H4 (cell line): Measurements from ENCODE around the gene DCAF11. TPM values are rescaled to one million over a fixed set of nuclear protein-coding genes. Genes with fewer than 3 reads are reported as not detected.

Source experiments
- DNase-seq: peaks from one replicate; pipeline ENCODE4 v3.0.0-alpha.2; 2015; ENCODE audit warnings: low spot score
- total RNA-seq: library from RNA; depleted of rRNA; stranded (reverse); fragments of >200 nt; shearing (Covaris generic); gene quantifications from 2 replicates; pipeline ENCODE4 v1.2.3, GENCODE V29; 2014

DCAF11 gene
- total RNA-seq, 1 experiment from 2014 or later, result 53.4 TPM

GRCh38 chr14:24139272-24139934 is 24.8 kb downstream of the DCAF11 start:
- no peak for DNase-seq

DNA sequence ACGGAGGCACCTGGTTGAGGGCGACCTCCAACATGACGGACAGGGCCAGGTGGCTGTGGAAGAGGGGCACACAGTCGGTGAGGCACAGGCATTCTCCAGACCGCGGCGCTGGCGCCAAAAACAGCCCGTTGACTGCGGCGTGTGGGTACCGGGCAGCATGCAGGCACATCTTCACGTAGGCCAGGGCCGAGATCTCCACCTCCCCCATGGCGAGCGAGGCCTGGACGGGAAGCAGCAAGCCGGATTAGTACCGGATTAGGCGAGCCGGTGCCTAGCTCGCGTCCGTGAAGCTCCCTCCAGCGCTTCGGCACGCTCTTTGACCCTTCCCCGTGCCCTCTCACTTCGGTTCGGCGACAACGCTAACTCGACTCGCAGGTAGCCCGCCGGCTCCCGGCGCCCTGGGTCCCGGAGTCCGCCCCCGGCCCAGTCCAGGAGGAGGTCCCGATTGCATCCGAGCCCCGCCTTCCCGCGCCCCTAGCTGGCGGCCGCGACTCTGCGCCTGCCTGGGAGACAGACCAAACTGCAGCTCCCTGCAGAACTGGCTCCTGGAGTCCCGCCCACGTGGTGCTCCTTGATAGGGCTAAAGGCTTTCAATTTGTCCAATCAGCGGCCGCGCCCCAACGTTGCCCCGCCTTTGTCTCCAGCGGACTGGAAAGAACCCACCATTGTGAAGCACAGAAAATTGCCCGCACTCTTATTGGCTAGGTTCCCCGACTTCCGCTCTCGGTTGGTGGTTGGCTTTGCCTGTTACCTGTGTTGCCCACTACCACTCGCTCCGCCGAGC is 26.7 kb downstream of the DCAF11 start, which contains the start of gene EMC9:
EMC9 (minus strand) TSS at position 495 of the 784 bp plus-strand sequence; CDS start at position 208, 287 bp downstream.
- peak; percentile 99 for DNase-seq

- no peak for DNase-seq
These were observed 28.9 kb downstream of the DCAF11 start for GRCh38 chr14:24143511-24143910.

DNA sequence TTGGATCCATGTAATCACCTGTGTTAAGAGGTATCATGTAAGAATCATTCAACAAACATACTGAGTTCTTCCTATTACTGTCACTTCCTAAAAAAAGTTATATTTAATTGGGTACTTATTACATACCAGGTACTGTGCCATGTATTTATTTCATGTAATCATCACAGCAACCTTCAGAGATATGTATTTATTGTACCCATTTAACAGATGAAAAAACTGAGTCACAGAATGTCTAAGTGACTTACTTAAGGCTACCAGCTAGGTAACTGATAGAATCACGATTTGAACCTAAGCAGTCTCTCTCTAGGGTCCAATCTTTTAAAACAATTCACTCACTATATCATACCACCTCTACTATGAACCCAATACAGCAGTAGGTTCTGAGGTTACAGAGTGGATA is 29.9 kb downstream of the DCAF11 start:
- DNase-seq, result no peak

- DNase-seq, result no peak
These were observed 30.6 kb downstream of the DCAF11 start for GRCh38 chr14:24145219-24145618.

- DNase-seq, result no peak
These were observed 31.3 kb downstream of the DCAF11 start for GRCh38 chr14:24145690-24146452.

DNA sequence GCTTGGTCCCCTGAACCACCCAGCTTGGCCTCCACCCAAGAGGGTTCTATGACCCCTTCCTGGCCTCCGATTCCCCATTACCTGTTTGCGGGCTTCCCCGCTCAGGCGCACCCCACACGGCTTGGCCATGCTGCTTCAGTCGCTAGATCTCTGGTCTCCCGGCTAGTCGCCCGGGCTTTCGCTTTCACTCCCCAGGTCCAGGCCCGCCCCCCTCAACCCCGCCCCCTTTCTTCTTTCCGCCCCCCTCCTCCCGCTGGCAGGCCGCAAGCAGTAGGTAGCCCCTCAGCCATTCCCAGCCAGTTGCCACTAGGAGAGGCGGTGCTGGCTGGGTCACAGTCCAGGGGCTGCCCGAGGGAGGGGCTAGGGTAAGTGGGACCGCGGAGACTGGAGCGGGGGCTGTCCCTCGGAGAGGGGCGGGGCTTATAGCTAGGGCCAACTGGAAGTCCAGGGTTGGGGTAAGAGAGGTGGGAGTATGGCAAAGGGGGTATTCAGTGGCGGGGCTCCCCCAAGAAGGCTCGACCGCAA is 31.9 kb downstream of the DCAF11 start, which contains the start of gene PSME2:
PSME2 (minus strand) TSS at position 158 of the 525 bp plus-strand sequence; CDS start at position 129, 29 bp downstream.
- peak; percentile 98 for DNase-seq

GRCh38 chr14:24146978-24147760 is 32.6 kb downstream of the DCAF11 start, which contains the start of gene RNF31:
Gene RNF31, plus strand, starts transcription at chr14:24147498. Its CDS starts 201 bp downstream, at chr14:24147699.
- DNase-seq, result peak; percentile 98

- DNase-seq, result no peak
These were observed 33.3 kb downstream of the DCAF11 start for GRCh38 chr14:24147761-24148428.

DNA sequence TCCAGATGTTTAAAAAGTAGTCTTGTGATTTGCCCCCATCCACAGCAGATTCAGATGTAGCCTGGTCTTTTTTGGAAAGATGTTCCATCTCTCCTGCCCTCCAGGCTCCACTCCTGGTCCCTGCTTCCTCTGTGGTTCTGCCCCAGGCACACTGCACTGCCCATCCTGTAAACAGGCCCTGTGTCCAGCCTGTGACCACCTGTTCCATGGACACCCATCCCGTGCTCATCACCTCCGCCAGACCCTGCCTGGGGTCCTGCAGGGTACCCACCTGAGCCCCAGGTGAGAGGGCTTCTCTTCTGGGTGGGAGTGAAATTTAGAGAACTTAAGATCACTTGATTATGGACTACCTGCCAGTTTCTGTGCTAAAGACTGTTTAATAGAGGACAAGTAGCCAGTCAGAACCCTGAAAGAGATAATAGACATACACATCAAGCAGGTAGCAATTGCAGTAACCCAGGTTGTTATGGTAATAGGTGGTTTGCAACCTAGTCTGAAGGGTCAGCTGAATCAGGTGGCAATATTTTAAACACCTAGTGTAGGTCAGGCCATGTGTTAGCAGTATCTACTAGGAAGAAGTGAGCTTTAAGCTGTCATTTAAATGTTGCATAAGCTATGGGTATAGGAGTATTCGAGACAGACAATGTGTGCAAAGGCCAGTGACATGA is 34.9 kb downstream of the DCAF11 start:
- no peak for DNase-seq

DNA sequence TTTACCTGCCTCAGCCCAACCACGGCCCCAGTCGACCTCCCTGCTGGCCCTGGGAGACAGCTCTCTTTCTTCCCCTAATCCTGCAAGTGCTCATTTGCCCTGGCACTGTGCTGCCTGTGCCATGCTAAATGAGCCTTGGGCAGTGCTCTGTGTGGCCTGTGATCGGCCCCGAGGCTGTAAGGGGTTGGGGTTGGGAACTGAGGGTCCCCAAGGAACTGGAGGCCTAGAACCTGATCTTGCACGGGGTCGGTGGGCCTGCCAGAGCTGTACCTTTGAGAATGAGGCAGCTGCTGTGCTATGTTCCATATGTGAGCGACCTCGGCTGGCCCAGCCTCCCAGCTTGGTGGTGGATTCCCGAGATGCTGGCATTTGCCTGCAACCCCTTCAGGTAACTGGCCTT is 35.5 kb downstream of the DCAF11 start:
- no peak for DNase-seq

- DNase-seq, result no peak
These were observed 36.0 kb downstream of the DCAF11 start for GRCh38 chr14:24150567-24150966.

DNA sequence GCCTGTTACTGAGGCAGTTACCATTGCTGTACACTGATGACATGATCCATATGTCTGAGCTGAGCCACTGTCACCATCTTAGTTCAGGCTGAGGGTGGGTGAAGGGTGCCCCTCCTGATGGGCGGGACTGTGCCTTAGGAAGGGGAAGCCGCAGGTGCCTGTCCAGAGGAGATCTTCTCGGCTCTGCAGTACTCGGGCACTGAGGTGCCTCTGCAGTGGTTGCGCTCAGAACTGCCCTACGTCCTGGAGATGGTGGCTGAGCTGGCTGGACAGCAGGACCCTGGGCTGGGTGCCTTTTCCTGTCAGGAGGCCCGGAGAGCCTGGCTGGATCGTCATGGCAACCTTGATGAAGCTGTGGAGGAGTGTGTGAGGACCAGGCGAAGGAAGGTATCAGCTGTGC is 36.4 kb downstream of the DCAF11 start:
- DNase-seq, result no peak

DNA sequence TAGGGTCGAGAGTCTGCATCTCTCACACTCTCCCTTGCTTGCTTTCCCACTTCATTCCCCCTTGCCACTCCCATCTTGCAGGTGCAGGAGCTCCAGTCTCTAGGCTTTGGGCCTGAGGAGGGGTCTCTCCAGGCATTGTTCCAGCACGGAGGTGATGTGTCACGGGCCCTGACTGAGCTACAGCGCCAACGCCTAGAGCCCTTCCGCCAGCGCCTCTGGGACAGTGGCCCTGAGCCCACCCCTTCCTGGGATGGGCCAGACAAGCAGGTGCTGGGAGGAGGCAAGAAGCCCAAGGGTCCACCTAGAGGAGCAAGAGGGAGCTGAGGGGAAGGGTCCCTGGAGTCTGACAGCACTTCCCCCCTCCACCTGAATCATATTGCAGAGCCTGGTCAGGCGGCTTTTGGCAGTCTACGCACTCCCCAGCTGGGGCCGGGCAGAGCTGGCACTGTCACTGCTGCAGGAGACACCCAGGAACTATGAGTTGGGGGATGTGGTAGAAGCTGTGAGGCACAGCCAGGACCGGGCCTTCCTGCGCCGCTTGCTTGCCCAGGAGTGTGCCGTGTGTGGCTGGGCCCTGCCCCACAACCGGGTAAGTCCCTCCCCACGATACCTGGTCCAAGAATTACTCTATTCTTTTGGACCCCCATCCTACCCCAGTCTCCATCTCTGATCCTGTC is 37.0 kb downstream of the DCAF11 start:
- DNase-seq, result no peak

DNA sequence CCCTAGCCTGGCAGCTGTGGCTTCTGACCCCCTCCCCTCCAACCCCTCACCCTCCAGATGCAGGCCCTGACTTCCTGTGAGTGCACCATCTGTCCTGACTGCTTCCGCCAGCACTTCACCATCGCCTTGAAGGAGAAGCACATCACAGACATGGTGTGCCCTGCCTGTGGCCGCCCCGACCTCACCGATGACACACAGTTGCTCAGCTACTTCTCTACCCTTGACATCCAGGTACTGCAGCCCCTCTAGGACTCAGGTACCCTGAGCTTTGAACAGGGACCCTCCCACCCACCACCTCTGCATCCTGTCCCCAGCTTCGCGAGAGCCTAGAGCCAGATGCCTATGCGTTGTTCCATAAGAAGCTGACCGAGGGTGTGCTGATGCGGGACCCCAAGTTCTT is 40.5 kb downstream of the DCAF11 start:
- DNase-seq, result no peak

- DNase-seq, result no peak
These were observed 42.3 kb downstream of the DCAF11 start for GRCh38 chr14:24156840-24157239.

DNA sequence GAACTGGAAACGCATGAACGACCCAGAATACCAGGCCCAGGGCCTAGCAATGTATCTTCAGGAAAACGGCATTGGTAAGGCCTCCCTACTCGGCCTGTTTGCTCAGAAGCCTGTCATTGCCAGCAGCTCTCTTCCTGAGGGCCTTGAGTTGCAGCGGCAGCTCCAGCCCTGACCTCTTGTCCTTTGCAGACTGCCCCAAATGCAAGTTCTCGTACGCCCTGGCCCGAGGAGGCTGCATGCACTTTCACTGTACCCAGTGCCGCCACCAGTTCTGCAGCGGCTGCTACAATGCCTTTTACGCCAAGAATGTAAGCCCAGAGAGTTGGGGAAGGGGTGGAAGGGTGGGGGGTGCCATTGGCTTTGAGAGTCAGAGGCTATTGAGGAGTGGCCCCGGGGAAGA is 42.8 kb downstream of the DCAF11 start:
- DNase-seq, result no peak

DNA sequence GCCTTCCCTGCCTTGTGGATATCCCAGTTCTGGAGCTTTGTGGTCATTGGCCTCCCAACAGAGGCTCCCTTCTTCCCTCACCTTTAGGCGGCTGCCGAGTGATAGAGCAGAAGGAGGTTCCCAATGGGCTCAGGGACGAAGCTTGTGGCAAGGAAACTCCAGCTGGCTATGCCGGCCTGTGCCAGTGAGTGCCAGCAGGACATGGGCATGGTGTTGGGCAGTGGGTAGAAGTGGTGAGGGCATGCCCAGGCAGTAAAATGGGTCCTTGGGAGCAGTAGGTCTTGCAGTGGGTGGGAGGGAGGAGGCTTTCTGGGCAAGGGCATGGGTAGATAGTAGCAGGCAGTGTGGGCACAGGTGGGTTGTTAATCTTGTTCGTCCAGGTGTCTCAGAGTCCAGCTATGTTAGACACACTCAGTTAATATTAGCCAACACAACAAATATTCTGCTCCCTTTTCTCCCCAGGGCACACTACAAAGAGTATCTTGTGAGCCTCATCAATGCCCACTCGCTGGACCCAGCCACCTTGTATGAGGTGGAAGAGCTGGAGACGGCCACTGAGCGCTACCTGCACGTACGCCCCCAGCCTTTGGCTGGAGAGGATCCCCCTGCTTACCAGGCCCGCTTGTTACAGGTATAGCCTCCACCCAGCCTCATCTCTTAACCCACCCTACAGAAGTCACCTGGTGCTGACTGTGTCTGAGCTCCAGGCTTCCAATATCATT is 45.4 kb downstream of the DCAF11 start:
- no peak for DNase-seq

- DNase-seq, result no peak
These were observed 45.9 kb downstream of the DCAF11 start for GRCh38 chr14:24160499-24160849.
